Activated naive CD8-positive, alpha-beta T cell treated with anti-CD3 and anti-CD28 coated beads, Interleukin-2, amount 50 U/mL, for 24 hours (primary cell): ENCODE measurements around the gene CDC25A.
"Not testable (repeated sequence)": the region's sequence is repeated elsewhere in the genome, so short reads cannot be mapped to it uniquely, and the experiment has no call there.

ENCODE experiments used
- ATAC-seq: fragments of 150-1000 bp; cut with Tn5 transposase; one replicate; pipeline ENCODE4 v1.10.0; 2021
- DNase-seq: peaks from one replicate; pipeline ENCODE4 v3.0.0; 2021
- H3K27ac Mint-ChIP-seq: one replicate; pipeline ENCODE4 v1.8.0; 2021; ENCODE audit warnings: mild to moderate bottlenecking, mixed read lengths
- H3K27me3 Mint-ChIP-seq: one replicate; pipeline ENCODE4 v1.8.0; 2021; ENCODE audit warnings: mixed read lengths
- H3K36me3 Mint-ChIP-seq: one replicate; pipeline ENCODE4 v1.8.0; 2021; ENCODE audit warnings: low read depth, mixed read lengths
- H3K4me1 Mint-ChIP-seq: one replicate; pipeline ENCODE4 v1.8.0; 2021; ENCODE audit warnings: mixed read lengths
- H3K4me3 Mint-ChIP-seq: one replicate; pipeline ENCODE4 v1.8.0; 2021; ENCODE audit warnings: mild to moderate bottlenecking, moderate library complexity, mixed read lengths
- H3K9me3 Mint-ChIP-seq: one replicate; pipeline ENCODE4 v1.8.0; 2021; ENCODE audit warnings: mixed read lengths

Gene CDC25A

GRCh38 chr3:48214225-48214624 lies 26.0 kb upstream of the CDC25A start:
- no peak for DNase-seq
- H3K9me3 Mint-ChIP-seq = no peaks in the 10 kb centered on the region
- no peak for ATAC-seq
- no peaks in the 10 kb centered on the region for H3K27me3 Mint-ChIP-seq
- no peak overlapping the region for H3K27ac Mint-ChIP-seq
- no peaks in the 10 kb centered on the region for H3K36me3 Mint-ChIP-seq
- no peak overlapping the region for H3K4me3 Mint-ChIP-seq
- no peaks in the 10 kb centered on the region for H3K4me1 Mint-ChIP-seq

GRCh38 chr3:48211776-48212175 lies 23.6 kb upstream of the CDC25A start:
- not testable (repeated sequence) for H3K27me3 Mint-ChIP-seq, H3K27ac Mint-ChIP-seq, H3K9me3 Mint-ChIP-seq, ATAC-seq, H3K4me1 Mint-ChIP-seq, H3K4me3 Mint-ChIP-seq, H3K36me3 Mint-ChIP-seq, DNase-seq

GRCh38 chr3:48210534-48210933 lies 22.3 kb upstream of the CDC25A start:
- not testable (repeated sequence) for H3K27me3 Mint-ChIP-seq, H3K4me3 Mint-ChIP-seq, ATAC-seq, H3K9me3 Mint-ChIP-seq, DNase-seq, H3K27ac Mint-ChIP-seq, H3K36me3 Mint-ChIP-seq, H3K4me1 Mint-ChIP-seq

GRCh38 chr3:48209445-48209844 lies 21.2 kb upstream of the CDC25A start:
- ATAC-seq (no peak), DNase-seq (no peak)
- Mint-ChIP-seq H3K27me3 (no peaks in the 10 kb centered on the region), H3K4me1 (no peaks in the 10 kb centered on the region), H3K36me3 (no peaks in the 10 kb centered on the region), H3K4me3 (no peak overlapping the region), H3K9me3 (no peaks in the 10 kb centered on the region), H3K27ac (no peak overlapping the region)

GRCh38 chr3:48208076-48208475 lies 19.9 kb upstream of the CDC25A start:
- H3K9me3 Mint-ChIP-seq = no peaks in the 10 kb centered on the region
- no peaks in the 10 kb centered on the region for H3K4me1 Mint-ChIP-seq

GRCh38 chr3:48202632-48203031 lies 14.4 kb upstream of the CDC25A start:
- Mint-ChIP-seq H3K27me3 (no peaks in the 10 kb centered on the region), H3K4me1 (no peaks in the 10 kb centered on the region), H3K36me3 (no peaks in the 10 kb centered on the region), H3K9me3 (no peaks in the 10 kb centered on the region), H3K4me3 (no peak overlapping the region), H3K27ac (no peak overlapping the region)
- DNase-seq (no peak), ATAC-seq (no peak)

More at GRCh38 chr3:48208076-48208475, 19.9 kb upstream of the CDC25A start:
- H3K36me3 Mint-ChIP-seq = no peaks in the 10 kb centered on the region
- no peak overlapping the region for H3K27ac Mint-ChIP-seq
- DNase-seq = no peak
- no peaks in the 10 kb centered on the region for H3K27me3 Mint-ChIP-seq
- ATAC-seq = no peak
- no peak overlapping the region for H3K4me3 Mint-ChIP-seq

- ATAC-seq (no peak), DNase-seq (no peak)
- H3K36me3 Mint-ChIP-seq = no peaks in the 10 kb centered on the region
- no peak overlapping the region for H3K4me3 Mint-ChIP-seq
- no peaks in the 10 kb centered on the region for H3K4me1 Mint-ChIP-seq
- no peaks in the 10 kb centered on the region for H3K9me3 Mint-ChIP-seq
- no peak overlapping the region for H3K27ac Mint-ChIP-seq
- H3K27me3 Mint-ChIP-seq = no peaks in the 10 kb centered on the region
Measured at GRCh38 chr3:48199117-48199516, 10.9 kb upstream of the CDC25A start.

- ATAC-seq (no peak), DNase-seq (no peak)
- Mint-ChIP-seq H3K4me1 (no peaks in the 10 kb centered on the region), H3K36me3 (no peaks in the 10 kb centered on the region), H3K9me3 (no peaks in the 10 kb centered on the region), H3K27ac (no peak overlapping the region), H3K4me3 (no peak overlapping the region), H3K27me3 (no peaks in the 10 kb centered on the region)
Measured at GRCh38 chr3:48196611-48197010, 8.4 kb upstream of the CDC25A start.

GRCh38 chr3:48194446-48195071 lies 6.3 kb upstream of the CDC25A start:
- H3K4me3 Mint-ChIP-seq = no peak overlapping the region
- no peaks in the 10 kb centered on the region for H3K36me3 Mint-ChIP-seq
- ATAC-seq (no peak), DNase-seq (peak; percentile 47)
- no peaks in the 10 kb centered on the region for H3K4me1 Mint-ChIP-seq
- H3K27me3 Mint-ChIP-seq = no peaks in the 10 kb centered on the region
- no peak overlapping the region for H3K27ac Mint-ChIP-seq
- H3K9me3 Mint-ChIP-seq = no peaks in the 10 kb centered on the region

- ATAC-seq = no peak
- Mint-ChIP-seq H3K27ac (no peak overlapping the region), H3K4me1 (peaks cover 17% of the 10 kb centered on the region), H3K9me3 (no peaks in the 10 kb centered on the region), H3K4me3 (no peak overlapping the region), H3K36me3 (peaks cover 16% of the 10 kb centered on the region), H3K27me3 (peaks cover 6% of the 10 kb centered on the region)
- DNase-seq = no peak
Measured at GRCh38 chr3:48190911-48191310, 2.7 kb upstream of the CDC25A start.

- Mint-ChIP-seq H3K4me1 (peaks cover 18% of the 10 kb centered on the region), H3K4me3 (no peak overlapping the region), H3K9me3 (no peaks in the 10 kb centered on the region), H3K27ac (peak overlapping the region; percentile 72), H3K36me3 (peaks cover 32% of the 10 kb centered on the region), H3K27me3 (peaks cover 6% of the 10 kb centered on the region)
- ATAC-seq (no peak), DNase-seq (no peak)
Measured at GRCh38 chr3:48189321-48189720, 1.1 kb upstream of the CDC25A start.

GRCh38 chr3:48187579-48188265 lies 495 bp downstream of the CDC25A start:
- H3K9me3 Mint-ChIP-seq = no peaks in the 10 kb centered on the region
- peaks cover 6% of the 10 kb centered on the region for H3K27me3 Mint-ChIP-seq
- ATAC-seq = peak; percentile 14
- peak overlapping the region; percentile 92 for H3K4me3 Mint-ChIP-seq
- H3K4me1 Mint-ChIP-seq = peaks cover 20% of the 10 kb centered on the region
- H3K27ac Mint-ChIP-seq = peak overlapping the region; percentile 86
- peak; percentile 53 for DNase-seq
- peaks cover 48% of the 10 kb centered on the region for H3K36me3 Mint-ChIP-seq

- ATAC-seq (no peak), DNase-seq (no peak)
- Mint-ChIP-seq H3K36me3 (peaks cover 53% of the 10 kb centered on the region), H3K4me3 (peak overlapping the region; percentile 92), H3K27me3 (peaks cover 6% of the 10 kb centered on the region), H3K4me1 (peaks cover 21% of the 10 kb centered on the region), H3K9me3 (no peaks in the 10 kb centered on the region), H3K27ac (peak overlapping the region; percentile 86)
Measured at GRCh38 chr3:48187301-48187578, 977 bp downstream of the CDC25A start.

- ATAC-seq (no peak), DNase-seq (no peak)
- no peaks in the 10 kb centered on the region for H3K9me3 Mint-ChIP-seq
- peak overlapping the region; percentile 86 for H3K27ac Mint-ChIP-seq
- peaks cover 21% of the 10 kb centered on the region for H3K4me1 Mint-ChIP-seq
- peaks cover 6% of the 10 kb centered on the region for H3K27me3 Mint-ChIP-seq
- H3K36me3 Mint-ChIP-seq = peaks cover 58% of the 10 kb centered on the region
- H3K4me3 Mint-ChIP-seq = peak overlapping the region; percentile 92
Measured at GRCh38 chr3:48186631-48187300, 1.5 kb downstream of the CDC25A start.

- Mint-ChIP-seq H3K9me3 (no peaks in the 10 kb centered on the region), H3K27ac (no peak overlapping the region), H3K36me3 (peaks cover 74% of the 10 kb centered on the region), H3K27me3 (peaks cover 6% of the 10 kb centered on the region), H3K4me3 (no peak overlapping the region), H3K4me1 (peaks cover 22% of the 10 kb centered on the region)
- ATAC-seq (no peak), DNase-seq (no peak)
Measured at GRCh38 chr3:48185129-48185528, 3.1 kb downstream of the CDC25A start.
